Endothelial cell (in vitro differentiated cells): ENCODE data around the gene CCDC149. TPM values are rescaled to one million over a fixed set of nuclear protein-coding genes. Genes with fewer than 3 reads are reported as not detected.

Experiments
- DNase-seq: peaks from one replicate; pipeline ENCODE4 v3.0.0; 2021; ENCODE audit warnings: low spot score
- H3K27ac Mint-ChIP-seq: one replicate; pipeline ENCODE4 v1.8.0; 2021; ENCODE audit warnings: mixed read lengths, inconsistent platforms; ENCODE audit not compliant: unreplicated experiment
- H3K27me3 Mint-ChIP-seq: one replicate; pipeline ENCODE4 v1.8.0; 2021; ENCODE audit warnings: mild to moderate bottlenecking, moderate library complexity, mixed read lengths, inconsistent platforms; ENCODE audit not compliant: unreplicated experiment
- H3K36me3 Mint-ChIP-seq: one replicate; pipeline ENCODE4 v1.8.0; 2021; ENCODE audit warnings: mild to moderate bottlenecking, low read depth, mixed read lengths, inconsistent platforms; ENCODE audit not compliant: unreplicated experiment
- H3K4me1 Mint-ChIP-seq: one replicate; pipeline ENCODE4 v1.8.0; 2021; ENCODE audit warnings: mild to moderate bottlenecking, mixed read lengths, inconsistent platforms; ENCODE audit not compliant: unreplicated experiment
- H3K4me3 Mint-ChIP-seq: one replicate; pipeline ENCODE4 v1.8.0; 2021; ENCODE audit warnings: mild to moderate bottlenecking, mixed read lengths, inconsistent platforms; ENCODE audit not compliant: unreplicated experiment
- H3K9me3 Mint-ChIP-seq: one replicate; pipeline ENCODE4 v1.8.0; 2021; ENCODE audit warnings: mixed read lengths, inconsistent platforms; ENCODE audit not compliant: unreplicated experiment
- CTCF ChIP-seq: fragments of 200-600 bp; sonication (generic); IDR thresholded peaks from one replicate; pipeline ENCODE4 v1.5.0; 2021; ENCODE audit warnings: antibody characterized with exemption; ENCODE audit not compliant: unreplicated experiment
- total RNA-seq: library from RNA; stranded (reverse); fragmentation: NEBNext Ultra II Directional; extraction: Animal tissue kit (Norgen Biotek cat#: 25700); gene quantifications from one replicate; pipeline ENCODE4 v1.2.1, GENCODE V29; 2021; ENCODE audit not compliant: unreplicated experiment

Gene CCDC149
- total RNA-seq, 1 donor from 2014 or later = 4.0 TPM

GRCh38 chr4:24774452-24774851 lies 138.4 kb downstream of the CCDC149 start:
- DNase-seq = no peak
- Mint-ChIP-seq H3K9me3 (no peaks in the 10 kb centered on the region), H3K4me3 (no peak overlapping the region), H3K36me3 (no peaks in the 10 kb centered on the region), H3K27me3 (no peaks in the 10 kb centered on the region), H3K27ac (no peak overlapping the region), H3K4me1 (peaks cover 4% of the 10 kb centered on the region)
- no peak for TF ChIP-seq CTCF

GRCh38 chr4:24772952-24773351 lies 139.9 kb downstream of the CCDC149 start:
- DNase-seq = no peak
- H3K27ac Mint-ChIP-seq = no peak overlapping the region
- TF ChIP-seq CTCF = no peak
- H3K36me3 Mint-ChIP-seq = no peaks in the 10 kb centered on the region
- no peaks in the 10 kb centered on the region for H3K27me3 Mint-ChIP-seq
- no peaks in the 10 kb centered on the region for H3K9me3 Mint-ChIP-seq
- H3K4me3 Mint-ChIP-seq = no peak overlapping the region
- H3K4me1 Mint-ChIP-seq = peaks cover 4% of the 10 kb centered on the region

GRCh38 chr4:24772061-24772705 lies 140.7 kb downstream of the CCDC149 start:
- TF ChIP-seq CTCF = no peak

GRCh38 chr4:24771241-24771640 lies 141.6 kb downstream of the CCDC149 start:
- Mint-ChIP-seq H3K27me3 (peaks cover 1% of the 10 kb centered on the region), H3K9me3 (no peaks in the 10 kb centered on the region), H3K4me3 (no peak overlapping the region), H3K27ac (no peak overlapping the region), H3K4me1 (peaks cover 4% of the 10 kb centered on the region), H3K36me3 (no peaks in the 10 kb centered on the region)
- DNase-seq = no peak
- no peak for TF ChIP-seq CTCF

More at GRCh38 chr4:24772061-24772705, 140.7 kb downstream of the CCDC149 start:
- H3K27me3 Mint-ChIP-seq = peaks cover 1% of the 10 kb centered on the region
- no peak overlapping the region for H3K4me3 Mint-ChIP-seq
- no peaks in the 10 kb centered on the region for H3K36me3 Mint-ChIP-seq
- no peak for DNase-seq
- peaks cover 4% of the 10 kb centered on the region for H3K4me1 Mint-ChIP-seq
- H3K27ac Mint-ChIP-seq = no peak overlapping the region
- no peaks in the 10 kb centered on the region for H3K9me3 Mint-ChIP-seq

GRCh38 chr4:24770667-24771066 lies 142.2 kb downstream of the CCDC149 start:
- Mint-ChIP-seq H3K4me1 (peaks cover 4% of the 10 kb centered on the region), H3K4me3 (no peak overlapping the region), H3K9me3 (no peaks in the 10 kb centered on the region), H3K27me3 (peaks cover 1% of the 10 kb centered on the region), H3K27ac (no peak overlapping the region), H3K36me3 (no peaks in the 10 kb centered on the region)
- TF ChIP-seq CTCF = no peak
- DNase-seq = no peak
